Erythroblast (primary cell): ENCODE results near the gene PODXL.
"Not testable (repeated sequence)": the region's sequence is repeated elsewhere in the genome, so short reads cannot be mapped to it uniquely, and the experiment has no call there.

Experiments
- DNase-seq, 2 experiments: peaks; one replicate each; lab custom pipeline; 2025; lab: John Stamatoyannopoulos, UW
- GATA1 ChIP-seq: IDR thresholded peaks from 2 replicates; pipeline ENCODE4 v1.6.1; 2011; ENCODE audit warnings: low read depth, mild to moderate bottlenecking, control low read depth, low read length, moderate library complexity
- POLR2A ChIP-seq: IDR thresholded peaks from 2 replicates; pipeline ENCODE4 v1.6.1; 2011; ENCODE audit warnings: mild to moderate bottlenecking, low read length

PODXL gene

GRCh38 chr7:131493081-131493480 lies 63.3 kb downstream of the PODXL start:
- no peak for DNase-seq
- TF ChIP-seq POLR2A (no peak), GATA1 (no peak)

- no peak for DNase-seq
- TF ChIP-seq GATA1, result no peak
- TF ChIP-seq POLR2A, result no peak
These were observed 66.5 kb downstream of the PODXL start for GRCh38 chr7:131489881-131490280.

- no peak for DNase-seq
- TF ChIP-seq GATA1 (no peak), POLR2A (no peak)
These were observed 67.2 kb downstream of the PODXL start for GRCh38 chr7:131489196-131489595.

GRCh38 chr7:131488361-131488760 lies 68.1 kb downstream of the PODXL start:
- DNase-seq, result no peak
- TF ChIP-seq POLR2A (no peak), GATA1 (no peak)

GRCh38 chr7:131487217-131487616 lies 69.2 kb downstream of the PODXL start:
- DNase-seq, result no peak
- TF ChIP-seq GATA1, result no peak
- no peak for TF ChIP-seq POLR2A

- no peak for DNase-seq
- TF ChIP-seq GATA1 (no peak), POLR2A (no peak)
These were observed 70.1 kb downstream of the PODXL start for GRCh38 chr7:131486346-131486745.

- DNase-seq, result no peak
- TF ChIP-seq GATA1, result no peak
- TF ChIP-seq POLR2A, result no peak
These were observed 72.8 kb downstream of the PODXL start for GRCh38 chr7:131483586-131483985.

- DNase-seq, result no peak
- TF ChIP-seq POLR2A (no peak), GATA1 (no peak)
These were observed 73.6 kb downstream of the PODXL start for GRCh38 chr7:131482800-131483199.

- DNase-seq, result no peak
These were observed 75.8 kb downstream of the PODXL start for GRCh38 chr7:131480384-131481315.

GRCh38 chr7:131476740-131477139 lies 79.7 kb downstream of the PODXL start:
- TF ChIP-seq GATA1 (no peak), POLR2A (no peak)
- DNase-seq, result no peak

More at GRCh38 chr7:131480384-131481315, 75.8 kb downstream of the PODXL start:
- TF ChIP-seq POLR2A (no peak), GATA1 (no peak)

- TF ChIP-seq GATA1 (no peak), POLR2A (no peak)
- no peak for DNase-seq
These were observed 85.0 kb downstream of the PODXL start for GRCh38 chr7:131471250-131472004.

GRCh38 chr7:131467788-131468187 lies 88.6 kb downstream of the PODXL start:
- TF ChIP-seq POLR2A, result no peak
- TF ChIP-seq GATA1, result no peak
- no peak for DNase-seq

- no peak for TF ChIP-seq GATA1
- TF ChIP-seq POLR2A, result no peak
- DNase-seq, result no peak
These were observed 89.6 kb downstream of the PODXL start for GRCh38 chr7:131466735-131467365.

- not testable (repeated sequence) for DNase-seq
These were observed 93.7 kb downstream of the PODXL start for GRCh38 chr7:131462715-131463114.
